ENCODE measurements around the gene TRAIP.

DNA sequence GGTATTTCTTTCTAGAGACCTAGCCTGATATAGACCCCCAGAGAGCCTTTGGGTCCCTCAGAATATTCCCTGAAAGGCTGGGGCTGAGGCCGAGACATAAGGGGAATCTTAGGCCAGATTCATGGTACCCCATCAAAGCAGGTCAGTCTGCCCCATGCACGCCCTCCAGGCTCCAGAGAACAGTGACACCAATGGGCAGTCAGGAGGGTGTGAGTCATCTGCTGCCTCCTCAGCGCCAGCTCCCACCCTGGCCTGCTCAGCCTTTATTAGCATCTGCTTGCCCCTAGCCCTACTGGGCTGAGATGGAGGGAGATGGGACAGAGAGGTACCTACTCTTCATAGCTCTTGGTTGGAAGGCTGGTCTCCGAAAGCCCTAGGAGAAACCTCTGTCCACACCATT is 27.6 kb upstream of the TRAIP start:
- TF ChIP-seq, protein P1, sequence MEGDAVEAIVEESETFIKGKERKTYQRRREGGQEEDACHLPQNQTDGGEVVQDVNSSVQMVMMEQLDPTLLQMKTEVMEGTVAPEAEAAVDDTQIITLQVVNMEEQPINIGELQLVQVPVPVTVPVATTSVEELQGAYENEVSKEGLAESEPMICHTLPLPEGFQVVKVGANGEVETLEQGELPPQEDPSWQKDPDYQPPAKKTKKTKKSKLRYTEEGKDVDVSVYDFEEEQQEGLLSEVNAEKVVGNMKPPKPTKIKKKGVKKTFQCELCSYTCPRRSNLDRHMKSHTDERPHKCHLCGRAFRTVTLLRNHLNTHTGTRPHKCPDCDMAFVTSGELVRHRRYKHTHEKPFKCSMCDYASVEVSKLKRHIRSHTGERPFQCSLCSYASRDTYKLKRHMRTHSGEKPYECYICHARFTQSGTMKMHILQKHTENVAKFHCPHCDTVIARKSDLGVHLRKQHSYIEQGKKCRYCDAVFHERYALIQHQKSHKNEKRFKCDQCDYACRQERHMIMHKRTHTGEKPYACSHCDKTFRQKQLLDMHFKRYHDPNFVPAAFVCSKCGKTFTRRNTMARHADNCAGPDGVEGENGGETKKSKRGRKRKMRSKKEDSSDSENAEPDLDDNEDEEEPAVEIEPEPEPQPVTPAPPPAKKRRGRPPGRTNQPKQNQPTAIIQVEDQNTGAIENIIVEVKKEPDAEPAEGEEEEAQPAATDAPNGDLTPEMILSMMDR (IDR thresholded peaks at IDR 0.05): no peak
- TF ChIP-seq POLR2A (IDR thresholded peaks at IDR 0.05): no peak

All from testis (tissue), 2 donors.